ENCODE data around the gene ABHD1.

Gene ABHD1

DNA sequence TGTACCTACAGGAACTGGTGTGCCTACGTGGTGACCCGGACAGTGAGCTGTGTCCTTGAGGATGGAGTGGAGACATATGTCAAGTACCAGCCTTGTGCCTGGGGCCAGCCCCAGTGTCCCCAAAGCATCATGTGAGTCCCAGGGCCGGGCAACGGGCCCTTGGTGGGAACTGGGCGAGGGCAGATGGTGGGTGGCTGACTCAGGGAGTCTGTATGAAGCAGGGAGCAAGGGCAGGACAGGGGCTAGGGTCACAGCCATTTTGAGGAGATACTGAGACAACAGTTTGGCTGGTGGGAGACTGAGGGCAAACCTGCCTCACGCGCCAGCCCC is 43.5 kb upstream of the ABHD1 start:
- TF ChIP-seq, protein P1, sequence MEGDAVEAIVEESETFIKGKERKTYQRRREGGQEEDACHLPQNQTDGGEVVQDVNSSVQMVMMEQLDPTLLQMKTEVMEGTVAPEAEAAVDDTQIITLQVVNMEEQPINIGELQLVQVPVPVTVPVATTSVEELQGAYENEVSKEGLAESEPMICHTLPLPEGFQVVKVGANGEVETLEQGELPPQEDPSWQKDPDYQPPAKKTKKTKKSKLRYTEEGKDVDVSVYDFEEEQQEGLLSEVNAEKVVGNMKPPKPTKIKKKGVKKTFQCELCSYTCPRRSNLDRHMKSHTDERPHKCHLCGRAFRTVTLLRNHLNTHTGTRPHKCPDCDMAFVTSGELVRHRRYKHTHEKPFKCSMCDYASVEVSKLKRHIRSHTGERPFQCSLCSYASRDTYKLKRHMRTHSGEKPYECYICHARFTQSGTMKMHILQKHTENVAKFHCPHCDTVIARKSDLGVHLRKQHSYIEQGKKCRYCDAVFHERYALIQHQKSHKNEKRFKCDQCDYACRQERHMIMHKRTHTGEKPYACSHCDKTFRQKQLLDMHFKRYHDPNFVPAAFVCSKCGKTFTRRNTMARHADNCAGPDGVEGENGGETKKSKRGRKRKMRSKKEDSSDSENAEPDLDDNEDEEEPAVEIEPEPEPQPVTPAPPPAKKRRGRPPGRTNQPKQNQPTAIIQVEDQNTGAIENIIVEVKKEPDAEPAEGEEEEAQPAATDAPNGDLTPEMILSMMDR (IDR thresholded peaks at IDR 0.05): no peak

DNA sequence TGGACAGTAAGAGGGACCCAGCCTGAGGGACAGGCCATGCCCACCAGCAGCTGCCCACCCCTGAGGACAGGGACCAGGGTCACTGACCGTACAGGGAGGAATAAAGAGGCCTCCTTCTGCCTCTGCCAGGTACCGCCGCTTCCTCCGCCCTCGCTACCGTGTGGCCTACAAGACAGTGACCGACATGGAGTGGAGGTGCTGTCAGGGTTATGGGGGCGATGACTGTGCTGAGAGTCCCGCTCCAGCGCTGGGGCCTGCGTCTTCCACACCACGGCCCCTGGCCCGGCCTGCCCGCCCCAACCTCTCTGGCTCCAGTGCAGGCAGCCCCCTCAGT is 43.0 kb upstream of the ABHD1 start:
- TF ChIP-seq, protein P1 (IDR thresholded peaks at IDR 0.05): no peak

DNA sequence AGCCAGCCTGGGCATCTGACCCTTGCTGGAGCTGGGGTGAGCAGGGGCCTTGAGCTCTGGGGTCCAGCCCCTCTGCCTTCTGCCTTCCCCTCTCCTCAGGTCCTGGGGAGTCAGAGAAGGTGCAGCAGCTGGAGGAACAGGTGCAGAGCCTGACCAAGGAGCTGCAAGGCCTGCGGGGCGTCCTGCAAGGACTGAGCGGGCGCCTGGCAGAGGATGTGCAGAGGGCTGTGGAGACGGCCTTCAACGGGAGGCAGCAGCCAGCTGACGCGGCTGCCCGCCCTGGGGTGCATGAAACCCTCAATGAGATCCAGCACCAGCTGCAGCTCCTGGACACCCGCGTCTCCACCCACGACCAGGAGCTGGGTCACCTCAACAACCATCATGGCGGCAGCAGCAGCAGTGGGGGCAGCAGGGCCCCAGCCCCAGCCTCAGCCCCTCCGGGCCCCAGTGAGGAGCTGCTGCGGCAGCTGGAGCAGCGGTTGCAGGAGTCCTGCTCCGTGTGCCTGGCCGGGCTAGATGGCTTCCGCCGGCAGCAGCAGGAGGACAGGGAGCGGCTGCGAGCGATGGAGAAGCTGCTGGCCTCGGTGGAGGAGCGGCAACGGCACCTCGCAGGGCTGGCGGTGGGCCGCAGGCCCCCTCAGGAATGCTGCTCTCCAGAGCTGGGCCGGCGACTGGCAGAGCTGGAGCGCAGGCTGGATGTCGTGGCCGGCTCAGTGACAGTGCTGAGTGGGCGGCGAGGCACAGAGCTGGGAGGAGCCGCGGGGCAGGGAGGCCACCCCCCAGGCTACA is 41.4 kb upstream of the ABHD1 start:
- TF ChIP-seq, protein P1 (IDR thresholded peaks at IDR 0.05): no peak

DNA sequence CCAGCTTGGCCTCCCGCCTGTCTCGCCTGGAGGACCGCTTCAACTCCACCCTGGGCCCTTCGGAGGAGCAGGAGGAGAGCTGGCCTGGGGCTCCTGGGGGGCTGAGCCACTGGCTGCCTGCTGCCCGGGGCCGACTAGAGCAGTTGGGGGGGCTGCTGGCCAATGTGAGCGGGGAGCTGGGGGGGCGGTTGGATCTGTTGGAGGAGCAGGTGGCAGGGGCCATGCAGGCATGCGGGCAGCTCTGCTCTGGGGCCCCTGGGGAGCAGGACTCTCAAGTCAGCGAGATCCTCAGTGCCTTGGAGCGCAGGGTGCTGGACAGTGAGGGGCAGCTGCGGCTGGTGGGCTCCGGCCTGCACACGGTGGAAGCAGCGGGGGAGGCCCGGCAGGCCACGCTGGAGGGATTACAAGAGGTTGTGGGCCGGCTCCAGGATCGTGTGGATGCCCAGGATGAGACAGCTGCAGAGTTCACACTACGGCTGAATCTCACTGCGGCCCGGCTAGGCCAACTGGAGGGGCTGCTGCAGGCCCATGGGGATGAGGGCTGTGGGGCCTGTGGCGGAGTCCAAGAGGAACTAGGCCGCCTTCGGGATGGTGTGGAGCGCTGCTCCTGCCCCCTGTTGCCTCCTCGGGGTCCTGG is 40.7 kb upstream of the ABHD1 start:
- TF ChIP-seq, protein P1 (IDR thresholded peaks at IDR 0.05): no peak

DNA sequence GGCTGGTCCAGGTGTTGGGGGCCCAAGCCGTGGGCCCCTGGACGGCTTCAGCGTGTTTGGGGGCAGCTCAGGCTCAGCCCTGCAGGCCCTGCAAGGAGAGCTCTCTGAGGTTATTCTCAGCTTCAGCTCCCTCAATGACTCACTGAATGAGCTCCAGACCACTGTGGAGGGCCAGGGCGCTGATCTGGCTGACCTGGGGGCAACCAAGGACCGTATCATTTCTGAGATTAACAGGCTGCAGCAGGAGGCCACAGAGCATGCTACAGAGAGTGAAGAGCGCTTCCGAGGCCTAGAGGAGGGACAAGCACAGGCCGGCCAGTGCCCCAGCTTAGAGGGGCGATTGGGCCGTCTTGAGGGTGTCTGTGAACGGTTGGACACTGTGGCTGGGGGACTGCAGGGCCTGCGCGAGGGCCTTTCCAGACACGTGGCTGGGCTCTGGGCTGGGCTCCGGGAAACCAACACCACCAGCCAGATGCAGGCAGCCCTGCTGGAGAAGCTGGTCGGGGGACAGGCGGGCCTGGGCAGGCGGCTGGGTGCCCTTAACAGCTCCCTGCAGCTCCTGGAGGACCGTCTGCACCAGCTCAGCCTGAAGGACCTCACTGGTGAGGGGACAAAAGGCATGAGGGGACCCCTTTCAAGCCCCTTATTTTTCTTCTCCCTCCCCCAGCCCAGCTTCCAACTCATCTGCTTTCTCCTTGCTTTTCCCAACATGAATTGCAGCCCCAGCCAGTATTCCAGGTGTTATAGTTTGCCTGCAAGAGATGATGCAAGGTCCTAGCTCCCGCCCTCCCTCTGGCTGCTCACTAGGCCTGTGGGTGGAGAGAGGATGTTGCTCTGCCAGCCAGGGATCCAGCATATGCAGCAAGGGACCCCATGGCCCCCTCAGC is 40.0 kb upstream of the ABHD1 start:
- TF ChIP-seq, protein P1 (IDR thresholded peaks at IDR 0.05): no peak

DNA sequence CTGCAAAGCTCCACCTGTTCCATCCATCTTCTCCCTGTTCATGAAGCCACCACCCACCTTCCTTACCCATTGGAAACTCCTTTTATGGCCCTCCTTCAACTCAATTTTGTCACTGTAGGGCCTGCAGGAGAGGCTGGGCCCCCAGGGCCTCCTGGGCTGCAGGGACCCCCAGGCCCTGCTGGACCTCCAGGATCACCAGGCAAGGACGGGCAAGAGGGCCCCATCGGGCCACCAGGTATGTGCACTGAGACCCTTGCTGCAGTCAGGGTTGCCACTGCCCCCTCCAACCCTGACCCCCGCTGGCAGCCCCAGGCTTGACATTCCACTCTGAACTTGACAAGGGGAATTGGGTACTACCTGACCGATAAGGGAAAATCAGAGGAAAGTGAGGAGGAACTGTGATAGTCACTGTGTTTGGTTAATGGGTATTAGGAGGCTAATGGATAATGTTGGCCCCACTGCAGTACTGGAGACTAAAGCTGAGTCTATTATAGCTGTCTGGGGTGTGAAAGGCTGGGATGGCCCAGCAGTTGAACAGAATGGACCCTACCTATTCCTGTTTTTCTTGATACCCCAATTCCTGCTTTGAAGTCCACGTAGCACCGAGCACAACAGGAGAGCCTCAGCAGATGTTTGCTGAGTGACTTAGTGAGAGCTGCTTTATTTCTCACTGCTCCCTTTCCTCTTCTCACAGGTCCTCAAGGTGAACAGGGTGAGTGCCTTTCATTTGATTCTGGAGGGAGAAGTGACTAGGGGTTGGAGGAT is 39.1 kb upstream of the ABHD1 start:
- TF ChIP-seq, protein P1 (IDR thresholded peaks at IDR 0.05): no peak

DNA sequence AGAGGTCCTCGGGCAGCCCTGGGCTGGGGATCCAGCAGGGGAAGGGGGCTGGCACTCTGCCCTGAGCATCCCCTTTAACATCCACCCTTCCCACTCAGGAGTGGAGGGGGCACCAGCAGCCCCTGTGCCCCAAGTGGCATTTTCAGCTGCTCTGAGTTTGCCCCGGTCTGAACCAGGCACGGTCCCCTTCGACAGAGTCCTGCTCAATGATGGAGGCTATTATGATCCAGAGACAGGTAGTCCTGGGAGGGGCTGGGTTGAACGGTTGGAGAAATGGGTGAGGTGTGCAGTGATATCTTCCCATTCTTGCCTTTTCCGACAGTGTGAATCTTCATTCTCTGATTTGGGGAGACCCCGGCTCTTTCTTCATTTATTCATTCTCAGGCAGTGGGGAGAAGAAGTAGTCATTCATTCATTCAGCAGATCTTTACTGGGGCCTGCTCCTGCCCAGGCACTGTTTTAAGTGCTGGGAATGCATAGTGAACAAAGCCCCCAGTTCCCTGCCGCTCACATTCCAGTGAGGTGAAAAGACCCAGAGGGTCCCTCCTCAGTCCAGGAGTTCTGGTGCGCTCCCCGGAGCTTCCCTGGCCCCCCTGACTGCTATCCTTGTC is 38.4 kb upstream of the ABHD1 start:
- TF ChIP-seq, protein P1 (IDR thresholded peaks at IDR 0.05): no peak

Measured in LNCAP (cell line).